Transverse colon (tissue), 4 donors: Measurements from ENCODE around the gene N4BP2. TPM values are rescaled to one million over a fixed set of nuclear protein-coding genes. Genes with fewer than 3 reads are reported as not detected.

Source experiments
- DNase-seq: peaks from one replicate; pipeline ENCODE4 v3.0.0-alpha.2; 2019
- H3K27ac ChIP-seq, 4 donors: fragments of 200-600 bp; sonication (generic); 2 replicates each; pipeline ENCODE4 v1.5.1; 2016 to 2018; ENCODE audit warnings: inconsistent platforms in 4 of 4
- H3K27me3 ChIP-seq: fragments of 200-600 bp; sonication (generic); 2 replicates; pipeline ENCODE4 v1.5.1; 2017; ENCODE audit warnings: inconsistent platforms
- H3K36me3 ChIP-seq, 4 donors: fragments of 200-600 bp; sonication (generic); 2 replicates each; pipeline ENCODE4 v1.5.1; 2017 to 2019; ENCODE audit warnings: inconsistent platforms in 4 of 4
- H3K4me1 ChIP-seq, 4 donors: fragments of 200-600 bp; sonication (generic); 2 replicates each; pipeline ENCODE4 v1.5.1; 2017 to 2020; ENCODE audit warnings: inconsistent platforms in 4 of 4
- H3K4me3 ChIP-seq, 4 donors: fragments of 200-600 bp; sonication (generic); 1 replicate in 1 of 4; 2 replicates in 3 of 4; pipeline versions ENCODE4 v1.5.1 to v1.6.1; 2017 to 2019; ENCODE audit warnings: inconsistent platforms in 4 of 4
- H3K9me3 ChIP-seq, 2 donors: fragments of 200-600 bp; sonication (generic); 2 replicates each; pipeline ENCODE4 v1.5.1; 2017 to 2019; ENCODE audit warnings: inconsistent platforms in 2 of 2
- EP300 ChIP-seq: sonication (generic); formaldehyde crosslinking; IDR thresholded peaks from one replicate; pipeline ENCODE4 v1.6.1; 2017; ENCODE audit warnings: antibody characterized with exemption, low read depth
- POLR2A ChIP-seq: fragments of 450-650 bp; IDR thresholded peaks from one replicate; pipeline ENCODE4 v1.6.1; 2016; ENCODE audit warnings: antibody characterized with exemption, mild to moderate bottlenecking, moderate library complexity
- POLR2AphosphoS5 ChIP-seq, 3 donors: sonication (generic); formaldehyde crosslinking; IDR thresholded peaks; one replicate each; pipeline ENCODE4 v1.6.1; 2016; ENCODE audit warnings: antibody characterized with exemption in 3 of 3
- WGBS, 2 donors: methylation state at CpG; one replicate each; pipeline ENCODE4 v1.1.5; 2018; ENCODE audit warnings: low coverage in 1 of 2; 5-methylcytosine and 5-hydroxymethylcytosine counted together
- in situ Hi-C, 4 donors: fragments of 200-750 bp; cut with MboI; loops; one replicate each; pipeline versions ENCODE4 v1.15.0 to v1.15.1; 2017; ENCODE audit warnings: low sequenced_read_pairs in 3 of 4, low pct_ligation_motif_present in 1 of 4, low pct_unique_long_range_greater_than_20kb in 1 of 4
- intact Hi-C: fragments of 100-400 bp; cut with DNase I; formaldehyde crosslinking; loops from one replicate; pipeline ENCODE4 v1.15.1; 2023; ENCODE audit warnings: low total_unique reads
- total RNA-seq, 4 donors: library from RNA; depleted of rRNA; stranded (reverse); fragments of >200 nt; gene quantifications; one replicate each; pipeline ENCODE4 v1.1.0, GENCODE V29; 2016
- TF ChIP-seq, protein P1 (sequence below), 5 experiments: fragments of 200-600 bp in 3 of 5; fragments of 450-650 bp in 2 of 5; sonication (generic) in 3 of 5; IDR thresholded peaks; 1 replicate in 2 of 5; 2 replicates in 3 of 5; pipeline ENCODE4 v1.5.1; 2016 to 2017; ENCODE audit warnings: antibody characterized with exemption in 5 of 5, inconsistent platforms in 3 of 5, mild to moderate bottlenecking in 2 of 5, moderate library complexity in 1 of 5

N4BP2 gene
- total RNA-seq, 4 donors from 2014 or later, result 7.9 to 19.5 (median 12.5) TPM

DNA sequence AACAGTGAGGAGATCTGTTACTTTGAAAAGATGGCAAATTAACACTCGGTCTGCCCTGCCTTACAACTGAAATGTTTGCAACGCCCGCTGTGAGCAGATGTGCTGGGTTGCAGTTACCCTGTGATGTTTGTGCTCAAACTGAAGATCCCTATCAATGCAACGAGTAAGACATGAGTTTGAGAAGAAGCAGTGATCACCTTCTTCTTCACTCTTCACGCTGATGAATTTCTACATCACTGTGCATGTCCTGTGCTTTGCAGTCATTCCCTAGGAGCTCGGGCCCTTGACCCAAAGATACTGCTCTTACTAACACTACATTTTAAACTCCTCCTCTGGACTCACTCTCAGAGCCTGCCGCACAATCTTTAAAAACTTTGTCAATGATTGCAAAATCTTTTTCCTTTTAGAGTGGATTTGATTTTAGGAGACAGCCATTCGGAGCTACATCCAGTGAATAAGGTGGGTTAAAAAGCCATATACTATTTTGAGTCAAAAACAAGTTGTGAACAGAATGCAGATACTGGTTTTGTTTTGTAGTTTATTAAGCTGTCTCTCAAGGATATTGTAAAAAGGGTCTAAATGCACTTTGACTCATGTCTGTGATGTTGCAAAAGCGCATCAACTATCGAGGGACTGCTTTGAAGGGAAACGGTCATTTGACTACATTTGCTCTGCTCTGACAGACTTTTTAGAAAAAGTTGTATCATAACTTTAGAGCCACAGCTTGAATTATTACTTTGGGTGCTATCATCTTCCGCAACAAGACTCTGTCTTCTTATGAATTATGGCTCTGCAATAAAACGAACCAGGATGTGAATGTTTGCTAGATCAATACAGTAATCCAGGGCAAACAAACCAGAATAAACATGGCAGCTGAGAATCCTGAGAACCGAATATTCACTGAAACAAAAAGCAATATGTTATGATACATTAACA lies 134.5 kb downstream of the N4BP2 start:
- Histone ChIP-seq H3K36me3 (no peaks in the 10 kb centered on the region), H3K27me3 (peaks cover 42% of the 10 kb centered on the region), H3K4me1 (peaks cover 7 to 40% (median 13%) of the 10 kb centered on the region in 4 donors), H3K27ac (peak overlapping the region; percentile 1 to 42 (median 25)), H3K4me3 (no peak overlapping the region), H3K9me3 (no peaks in the 10 kb centered on the region)
- WGBS, 2 donors, result 29 to 35% methylated on average over 10 to 14 of the region's 14 CpGs
- DNase-seq, result no peak
- intact Hi-C loops, result no loop called here
- TF ChIP-seq POLR2AphosphoS5 (IDR thresholded peaks at IDR 0.05) (peak in 1 of 3 donors; percentile 34), EP300 (no peak)
- in situ Hi-C loops, result no loop called here

DNA sequence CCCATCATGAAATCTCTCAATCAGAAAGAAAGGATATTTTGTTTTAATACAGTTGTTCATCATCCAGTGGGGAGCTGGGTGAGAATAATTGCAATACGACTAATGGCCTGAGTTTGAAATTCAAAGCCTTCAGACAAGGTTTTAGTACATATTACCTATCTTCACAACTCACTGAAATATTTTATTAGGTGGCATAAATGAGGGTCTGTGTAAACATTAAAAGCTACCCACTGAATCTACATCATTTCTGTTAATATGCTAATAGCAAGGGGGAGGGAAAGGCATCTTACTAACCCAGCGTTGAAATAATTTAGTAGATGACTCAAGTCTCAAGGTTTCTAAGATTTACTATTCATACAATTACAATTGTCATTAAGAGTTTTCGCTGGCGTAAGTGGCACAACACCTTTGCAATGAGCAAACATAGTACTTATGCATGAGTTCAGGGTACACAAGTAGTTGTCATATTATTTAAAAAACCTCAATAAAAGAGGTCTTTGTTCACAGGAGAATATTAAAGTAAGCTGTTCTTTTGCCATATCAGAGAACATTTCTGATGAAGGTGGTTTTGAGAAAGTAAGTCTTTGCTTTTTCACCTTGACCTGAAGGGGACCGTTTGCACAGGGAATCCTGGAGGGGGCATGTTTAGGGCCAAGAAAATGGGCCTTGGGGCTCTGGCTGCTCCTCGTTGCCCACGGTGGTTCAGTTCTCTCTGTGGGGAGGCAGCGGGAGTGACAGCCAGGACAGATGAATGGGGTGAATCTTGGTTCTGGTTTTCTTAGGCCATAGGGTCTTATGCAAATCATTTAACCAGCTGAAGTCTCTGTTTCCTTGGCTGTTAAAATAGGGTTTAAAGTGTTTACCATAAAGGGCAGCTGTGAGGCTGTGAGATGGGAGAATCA lies 135.7 kb downstream of the N4BP2 start:
- peaks cover 7 to 40% (median 13%) of the 10 kb centered on the region in 4 donors for H3K4me1 ChIP-seq
- TF ChIP-seq EP300 (no peak), POLR2AphosphoS5 (IDR thresholded peaks at IDR 0.05) (no peak), POLR2A (no peak)
- TF ChIP-seq, protein P1, sequence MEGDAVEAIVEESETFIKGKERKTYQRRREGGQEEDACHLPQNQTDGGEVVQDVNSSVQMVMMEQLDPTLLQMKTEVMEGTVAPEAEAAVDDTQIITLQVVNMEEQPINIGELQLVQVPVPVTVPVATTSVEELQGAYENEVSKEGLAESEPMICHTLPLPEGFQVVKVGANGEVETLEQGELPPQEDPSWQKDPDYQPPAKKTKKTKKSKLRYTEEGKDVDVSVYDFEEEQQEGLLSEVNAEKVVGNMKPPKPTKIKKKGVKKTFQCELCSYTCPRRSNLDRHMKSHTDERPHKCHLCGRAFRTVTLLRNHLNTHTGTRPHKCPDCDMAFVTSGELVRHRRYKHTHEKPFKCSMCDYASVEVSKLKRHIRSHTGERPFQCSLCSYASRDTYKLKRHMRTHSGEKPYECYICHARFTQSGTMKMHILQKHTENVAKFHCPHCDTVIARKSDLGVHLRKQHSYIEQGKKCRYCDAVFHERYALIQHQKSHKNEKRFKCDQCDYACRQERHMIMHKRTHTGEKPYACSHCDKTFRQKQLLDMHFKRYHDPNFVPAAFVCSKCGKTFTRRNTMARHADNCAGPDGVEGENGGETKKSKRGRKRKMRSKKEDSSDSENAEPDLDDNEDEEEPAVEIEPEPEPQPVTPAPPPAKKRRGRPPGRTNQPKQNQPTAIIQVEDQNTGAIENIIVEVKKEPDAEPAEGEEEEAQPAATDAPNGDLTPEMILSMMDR (IDR thresholded peaks at IDR 0.05), result no peak
- no peaks in the 10 kb centered on the region for H3K9me3 ChIP-seq
- H3K27ac ChIP-seq, result peak overlapping the region; percentile 33 to 82 (median 60)
- H3K4me3 ChIP-seq, result no peak overlapping the region
- peaks cover 39% of the 10 kb centered on the region for H3K27me3 ChIP-seq
- in situ Hi-C loops (no loop called here), intact Hi-C loops (no loop called here)
- 41 to 58% methylated on average over 6 to 8 of the region's 8 CpGs for WGBS, 2 donors
- DNase-seq, result peak; percentile 32
- no peaks in the 10 kb centered on the region for H3K36me3 ChIP-seq

DNA sequence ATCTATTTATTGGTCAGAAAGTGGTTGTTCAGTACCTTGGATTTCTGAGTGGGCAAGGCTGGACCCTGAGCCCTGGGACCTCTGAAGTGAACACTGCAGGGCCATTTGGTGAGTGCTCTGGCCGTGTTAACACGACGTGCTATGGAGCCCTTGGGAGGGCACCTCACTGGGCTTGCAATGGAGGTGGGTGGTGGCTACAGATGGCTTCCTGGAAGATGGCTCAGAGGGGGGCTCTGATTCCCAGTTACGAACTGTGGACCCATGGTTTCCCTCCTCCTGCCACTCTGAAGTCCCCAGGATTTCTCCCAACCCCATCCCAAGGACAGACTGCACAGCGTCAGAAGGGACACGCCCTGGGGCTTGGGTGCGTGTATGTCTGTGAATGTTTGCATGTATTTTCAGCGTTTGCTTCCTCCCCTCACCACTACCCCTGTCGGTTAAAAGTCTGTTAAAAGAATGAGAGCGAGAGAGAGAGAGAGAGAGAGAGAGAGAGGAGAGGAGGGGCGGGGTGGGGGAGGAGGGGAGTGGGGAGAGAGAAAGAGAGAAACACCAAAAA lies 136.4 kb downstream of the N4BP2 start:
- DNase-seq, result peak; percentile 51
- WGBS, 2 donors, result 27% methylated on average over 11 of the region's 11 CpGs; no CpG with 5 or more reads in 1 of the 2 donors

DNA sequence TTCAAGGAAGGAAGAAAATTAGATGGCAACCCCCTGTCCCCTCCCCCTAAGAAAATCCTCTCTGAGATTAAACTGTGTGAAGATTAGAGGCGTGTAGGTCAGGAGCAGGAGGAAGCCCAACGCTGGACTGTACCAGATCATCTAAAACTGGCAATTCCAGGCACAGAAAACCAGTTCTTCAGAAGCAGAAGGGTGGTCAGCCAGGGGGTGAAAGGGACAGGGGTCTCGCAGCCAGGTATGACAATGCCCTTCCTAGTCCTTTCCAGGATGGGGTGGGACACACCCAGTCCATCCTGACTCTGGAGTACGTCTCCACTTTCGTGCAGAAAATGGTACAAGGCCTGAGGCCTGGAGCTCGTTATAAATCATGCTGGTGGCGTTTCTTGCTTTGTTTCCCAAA lies 136.9 kb downstream of the N4BP2 start:
- 60 to 80% methylated on average over 1 to 7 of the region's 7 CpGs for WGBS, 2 donors
- DNase-seq, result no peak
- intact Hi-C loops (no loop called here), in situ Hi-C loops (no loop called here)
- Histone ChIP-seq H3K36me3 (no peaks in the 10 kb centered on the region), H3K27me3 (peaks cover 31% of the 10 kb centered on the region), H3K9me3 (no peaks in the 10 kb centered on the region), H3K4me1 (peaks cover 7 to 40% (median 13%) of the 10 kb centered on the region in 4 donors), H3K4me3 (no peak overlapping the region), H3K27ac (peak overlapping the region; percentile 33 to 82 (median 72))
- TF ChIP-seq POLR2AphosphoS5 (IDR thresholded peaks at IDR 0.05) (no peak), EP300 (no peak), POLR2A (no peak)
- TF ChIP-seq, protein P1 (IDR thresholded peaks at IDR 0.05), result no peak

More for the DNA sequence above, 136.4 kb downstream of the N4BP2 start:
- intact Hi-C loops, result no loop called here
- Histone ChIP-seq H3K27me3 (peaks cover 31% of the 10 kb centered on the region), H3K27ac (peak overlapping the region; percentile 33 to 82 (median 72)), H3K9me3 (no peaks in the 10 kb centered on the region), H3K36me3 (no peaks in the 10 kb centered on the region), H3K4me3 (no peak overlapping the region), H3K4me1 (peaks cover 7 to 40% (median 13%) of the 10 kb centered on the region in 4 donors)
- TF ChIP-seq EP300 (no peak), POLR2A (peak; percentile 17), POLR2AphosphoS5 (IDR thresholded peaks at IDR 0.05) (peak in 1 of 3 donors; percentile 20)
- TF ChIP-seq, protein P1 (IDR thresholded peaks at IDR 0.05), result no peak
- in situ Hi-C loops, result no loop called here
